ENCODE data around the gene DRGX.

DNA sequence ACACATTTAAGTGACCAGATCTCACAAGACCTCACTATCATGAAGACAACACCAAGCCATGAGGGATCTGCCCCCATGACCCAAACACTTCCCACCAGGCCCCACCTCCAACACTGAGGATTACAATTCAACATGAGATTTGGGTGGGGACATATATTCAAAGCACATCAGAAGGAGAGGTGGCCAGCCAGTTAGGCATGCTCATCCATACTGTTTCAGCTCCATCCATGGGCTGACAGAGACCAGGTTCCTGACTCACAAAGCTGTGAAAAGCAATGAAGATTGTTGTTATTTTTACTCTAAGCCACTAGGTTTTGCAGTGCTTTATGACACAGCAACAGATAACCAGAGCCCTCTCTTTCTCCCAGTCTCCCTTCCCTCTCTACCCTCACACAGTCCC lies 60.9 kb downstream of the DRGX start:
- TF ChIP-seq POLR2AphosphoS5 (IDR thresholded peaks at IDR 0.05; ENCODE audit: low read depth, low read length), result no peak
- TF ChIP-seq POU2F2 (IDR thresholded peaks at IDR 0.05; ENCODE audit: low read depth, low read length), result no peak
- TF ChIP-seq POLR2A (IDR thresholded peaks at IDR 0.05; ENCODE audit: low read depth, low read length), result no peak
- TF ChIP-seq TAF1 (IDR thresholded peaks at IDR 0.05; ENCODE audit: low read depth, low read length), result no peak
- TF ChIP-seq SPI1 (IDR thresholded peaks at IDR 0.05; ENCODE audit: low read depth, low read length), result no peak

Data from GM12891 (cell line).